PC-3 (cell line): ENCODE data around the gene PES1. TPM values are rescaled to one million over a fixed set of nuclear protein-coding genes. Genes with fewer than 3 reads are reported as not detected.
A peak's percentile ranks its signal among the peaks of the same experiment; 100 is the strongest.

ENCODE experiments used
- ATAC-seq: fragments of 200-7000 bp; cut with Tn5 transposase; 2 replicates; pipeline ENCODE4 v1.9.1; 2020; ENCODE audit warnings: mild to moderate bottlenecking, moderate library complexity
- BruUV-seq: library from RNA; stranded (reverse); fragments of 400-500 nt; replicated peaks from 2 replicates; lab custom pipeline; 2021; lab: Mats Ljungman, UMichigan
- CTCF ChIA-PET: fragments of 300-600 bp; sonication (Branson Sonifier 250); formaldehyde crosslinking; loops from one replicate; lab custom pipeline; 2022; ENCODE audit warnings: antibody characterized with exemption; lab: Charles Lee
- POLR2A ChIA-PET: fragments of 300-600 bp; sonication (Branson Sonifier 250); formaldehyde crosslinking; loops from one replicate; lab custom pipeline; 2022; ENCODE audit warnings: antibody characterized with exemption; ENCODE audit not compliant: unreplicated experiment; lab: Charles Lee
- DNase-seq: peaks from one replicate; pipeline ENCODE4 v3.0.0-alpha.2; 2015
- H2AFZ ChIP-seq: fragments of 300-600 bp; sonication (generic); 2 replicates; pipeline ENCODE4 v1.6.0; 2016; ENCODE audit warnings: antibody characterized with exemption, low read length
- H3F3A ChIP-seq: fragments of 300-600 bp; sonication (generic); one replicate; pipeline ENCODE4 v1.6.0; 2017; ENCODE audit warnings: antibody characterized with exemption, low read length, control low read depth, mild to moderate bottlenecking; ENCODE audit not compliant: unreplicated experiment
- H3K27ac ChIP-seq: fragments of 300-600 bp; sonication (generic); 2 replicates; pipeline ENCODE4 v1.5.1; 2016; ENCODE audit warnings: mild to moderate bottlenecking, low read length
- H3K27me3 ChIP-seq: fragments of 300-600 bp; sonication (generic); 2 replicates; pipeline ENCODE4 v1.6.1; 2016; ENCODE audit warnings: low read length, mixed read lengths
- H3K36me3 ChIP-seq: fragments of 300-600 bp; sonication (generic); 2 replicates; pipeline ENCODE4 v1.6.1; 2016; ENCODE audit warnings: low read depth, mixed run types, low read length, mixed read lengths
- H3K4me1 ChIP-seq: fragments of 300-600 bp; sonication (generic); 2 replicates; pipeline ENCODE4 v1.5.1; 2016; ENCODE audit warnings: low read length; ENCODE audit not compliant: insufficient read depth
- H3K4me2 ChIP-seq: fragments of 300-600 bp; sonication (generic); 2 replicates; pipeline ENCODE4 v1.6.0; 2016; ENCODE audit warnings: low read length
- H3K4me3 ChIP-seq: fragments of 300-600 bp; sonication (generic); 2 replicates; pipeline ENCODE4 v1.5.1; 2016; ENCODE audit warnings: mild to moderate bottlenecking, low read length, mixed read lengths
- H3K79me2 ChIP-seq: fragments of 300-600 bp; sonication (generic); 2 replicates; pipeline ENCODE4 v1.6.1; 2017; ENCODE audit warnings: low read length, mixed read lengths
- H3K9ac ChIP-seq: fragments of 300-600 bp; sonication (generic); 2 replicates; pipeline ENCODE4 v1.6.0; 2016; ENCODE audit warnings: mild to moderate bottlenecking, low read length
- H3K9me2 ChIP-seq: fragments of 300-600 bp; sonication (generic); replicated peaks from 2 replicates; pipeline ENCODE4 v1.6.1; 2016; ENCODE audit warnings: mixed run types, low read length, mixed read lengths
- H3K9me3 ChIP-seq: fragments of 300-600 bp; sonication (generic); 2 replicates; pipeline ENCODE4 v1.6.1; 2016; ENCODE audit warnings: low read length, mixed read lengths
- H4K20me1 ChIP-seq: fragments of 300-600 bp; sonication (generic); 2 replicates; pipeline ENCODE4 v1.6.1; 2016; ENCODE audit warnings: low read length, mixed read lengths
- CTCF ChIP-seq: fragments of 300-600 bp; sonication (generic); conservative IDR thresholded peaks from 2 replicates; pipeline ENCODE4 v1.5.1; 2017; ENCODE audit warnings: antibody characterized with exemption, low read depth, mild to moderate bottlenecking, low read length
- EZH2 ChIP-seq: fragments of 300-600 bp; sonication (generic); IDR thresholded peaks from one replicate; pipeline ENCODE4 v1.6.1; 2017; ENCODE audit warnings: antibody characterized with exemption, mild to moderate bottlenecking, low read length; ENCODE audit not compliant: unreplicated experiment
- EZH2phosphoT487 ChIP-seq: fragments of 300-600 bp; sonication (generic); IDR thresholded peaks from 2 replicates; pipeline ENCODE4 v1.6.1; 2018; ENCODE audit warnings: mild to moderate bottlenecking, antibody characterized with exemption, low read length, borderline replicate concordance
- intact Hi-C: fragments of 100-400 bp; cut with micrococcal nuclease; formaldehyde crosslinking; loops from 2 replicates; pipeline ENCODE4 v1.9.0; 2023
- total RNA-seq: library from RNA; depleted of rRNA; stranded (reverse); fragments of >200 nt; gene quantifications from 2 replicates; pipeline ENCODE4 v1.2.3, GENCODE V29; 2014

PES1 gene
- total RNA-seq, 1 experiment from 2014 or later: 105 TPM

- no peak overlapping the region for H3K4me3 ChIP-seq
- H3K9me3 ChIP-seq: no peaks in the 10 kb centered on the region
- no peak for DNase-seq
- H3K9me2 ChIP-seq: no peaks in the 10 kb centered on the region
- no peak overlapping the region for H2AFZ ChIP-seq
- no peak for ATAC-seq
- no peaks in the 10 kb centered on the region for H4K20me1 ChIP-seq
- no peaks in the 10 kb centered on the region for H3K79me2 ChIP-seq
- POLR2A ChIA-PET: no interaction called here
- H3K36me3 ChIP-seq: peaks cover 5% of the 10 kb centered on the region; the same call in 1 of the 2 replicates
- no peak overlapping the region for H3K9ac ChIP-seq
- CTCF ChIA-PET: no interaction called here
- TF ChIP-seq EZH2: no peak
- TF ChIP-seq EZH2phosphoT487: no peak
- TF ChIP-seq CTCF: no peak
- TSS peak; percentile 5 for BruUV-seq
- no peaks in the 10 kb centered on the region for H3K4me1 ChIP-seq
- H3K4me2 ChIP-seq: no peak overlapping the region
- H3K27ac ChIP-seq: no peak overlapping the region
- no peaks in the 10 kb centered on the region for H3F3A ChIP-seq
- no peaks in the 10 kb centered on the region for H3K27me3 ChIP-seq
- intact Hi-C loops: no loop called here
Measured at GRCh38 chr22:30572840-30573593, 18.7 kb downstream of the PES1 start.

- no peak overlapping the region for H3K4me2 ChIP-seq
- no peak for TF ChIP-seq EZH2
- TF ChIP-seq EZH2phosphoT487: no peak
- no peak for TF ChIP-seq CTCF
- no peak overlapping the region for H3K4me3 ChIP-seq
- H3K36me3 ChIP-seq: peaks cover 5% of the 10 kb centered on the region; the same call in 1 of the 2 replicates
- no peak overlapping the region for H2AFZ ChIP-seq
- H3K79me2 ChIP-seq: no peaks in the 10 kb centered on the region
- no peak overlapping the region for H3K9ac ChIP-seq
- H3K9me3 ChIP-seq: no peaks in the 10 kb centered on the region
- no peaks in the 10 kb centered on the region for H3K27me3 ChIP-seq
- no peaks in the 10 kb centered on the region for H3K9me2 ChIP-seq
- ChIA-PET POLR2A (no interaction called here), CTCF (no interaction called here)
- no peak overlapping the region for H3K27ac ChIP-seq
- H4K20me1 ChIP-seq: no peaks in the 10 kb centered on the region
- intact Hi-C loops: no loop called here
- H3K4me1 ChIP-seq: no peaks in the 10 kb centered on the region
- no peak for ATAC-seq
- H3F3A ChIP-seq: no peaks in the 10 kb centered on the region
- DNase-seq: no peak
- BruUV-seq: no TSS peak
Measured at GRCh38 chr22:30572210-30572609, 19.5 kb downstream of the PES1 start.

- Histone ChIP-seq H3K27me3 (no peaks in the 10 kb centered on the region), H3K9me3 (no peaks in the 10 kb centered on the region), H4K20me1 (no peaks in the 10 kb centered on the region), H3K4me2 (no peak overlapping the region), H3K4me3 (no peak overlapping the region), H2AFZ (no peak overlapping the region), H3K36me3 (no peaks in the 10 kb centered on the region), H3K79me2 (no peaks in the 10 kb centered on the region), H3K4me1 (no peaks in the 10 kb centered on the region), H3F3A (no peaks in the 10 kb centered on the region), H3K9me2 (no peaks in the 10 kb centered on the region), H3K9ac (no peak overlapping the region), H3K27ac (no peak overlapping the region)
- no peak for ATAC-seq
- ChIA-PET CTCF (no interaction called here), POLR2A (interaction anchor here (0.7 kb wide), 1 partner anchor 9 kb away, joined by 5 read pairs; no protein-coding TSS in a partner anchor)
- BruUV-seq: no TSS peak
- intact Hi-C loops: no loop called here
- TF ChIP-seq EZH2: no peak
- no peak for TF ChIP-seq EZH2phosphoT487
- TF ChIP-seq CTCF: no peak
- DNase-seq: no peak
Measured at GRCh38 chr22:30569674-30570202, 22.0 kb downstream of the PES1 start.
